Measurements from ENCODE around the gene FNDC5.

Gene FNDC5

GRCh38 chr1:32903991-32904785 lies 33.5 kb upstream of the FNDC5 start:
- Histone ChIP-seq H3K4me1 (ENCODE audit: insufficient read depth, low read length, poor library complexity, severe bottlenecking) (no peaks in the 10 kb centered on the region), H3K9me3 (ENCODE audit: insufficient read depth, low read depth, low read length) (no peaks in the 10 kb centered on the region), H3K79me2 (ENCODE audit: insufficient read depth, low read length) (no peaks in the 10 kb centered on the region), H4K20me1 (ENCODE audit: insufficient read depth, low read length, poor library complexity, severe bottlenecking) (no peaks in the 10 kb centered on the region), H3F3A (ENCODE audit: low read depth) (no peaks in the 10 kb centered on the region), H2AFZ (ENCODE audit: low read length) (no peak overlapping the region), H3K9me2 (replicated peaks; ENCODE audit: low read depth, low read length) (no peaks in the 10 kb centered on the region), H3K9ac (ENCODE audit: low read depth, low read length, poor library complexity, severe bottlenecking) (no peak overlapping the region), H3K36me3 (ENCODE audit: insufficient read depth, low read length) (no peaks in the 10 kb centered on the region), H3K4me2 (ENCODE audit: low read depth, low read length, poor library complexity, severe bottlenecking) (no peak overlapping the region), H3K27me3 (ENCODE audit: insufficient read depth, low read length, poor library complexity, severe bottlenecking) (peaks cover 28% of the 10 kb centered on the region), H3K4me3 (ENCODE audit: low read length, poor library complexity, severe bottlenecking) (no peak overlapping the region)
- no peak for TF ChIP-seq EZH2phosphoT487 (IDR thresholded peaks at IDR 0.05; ENCODE audit: borderline replicate concordance)
- TF ChIP-seq, protein P1, sequence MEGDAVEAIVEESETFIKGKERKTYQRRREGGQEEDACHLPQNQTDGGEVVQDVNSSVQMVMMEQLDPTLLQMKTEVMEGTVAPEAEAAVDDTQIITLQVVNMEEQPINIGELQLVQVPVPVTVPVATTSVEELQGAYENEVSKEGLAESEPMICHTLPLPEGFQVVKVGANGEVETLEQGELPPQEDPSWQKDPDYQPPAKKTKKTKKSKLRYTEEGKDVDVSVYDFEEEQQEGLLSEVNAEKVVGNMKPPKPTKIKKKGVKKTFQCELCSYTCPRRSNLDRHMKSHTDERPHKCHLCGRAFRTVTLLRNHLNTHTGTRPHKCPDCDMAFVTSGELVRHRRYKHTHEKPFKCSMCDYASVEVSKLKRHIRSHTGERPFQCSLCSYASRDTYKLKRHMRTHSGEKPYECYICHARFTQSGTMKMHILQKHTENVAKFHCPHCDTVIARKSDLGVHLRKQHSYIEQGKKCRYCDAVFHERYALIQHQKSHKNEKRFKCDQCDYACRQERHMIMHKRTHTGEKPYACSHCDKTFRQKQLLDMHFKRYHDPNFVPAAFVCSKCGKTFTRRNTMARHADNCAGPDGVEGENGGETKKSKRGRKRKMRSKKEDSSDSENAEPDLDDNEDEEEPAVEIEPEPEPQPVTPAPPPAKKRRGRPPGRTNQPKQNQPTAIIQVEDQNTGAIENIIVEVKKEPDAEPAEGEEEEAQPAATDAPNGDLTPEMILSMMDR (conservative IDR thresholded peaks at IDR 0.05; ENCODE audit: low read length): no peak

DNA sequence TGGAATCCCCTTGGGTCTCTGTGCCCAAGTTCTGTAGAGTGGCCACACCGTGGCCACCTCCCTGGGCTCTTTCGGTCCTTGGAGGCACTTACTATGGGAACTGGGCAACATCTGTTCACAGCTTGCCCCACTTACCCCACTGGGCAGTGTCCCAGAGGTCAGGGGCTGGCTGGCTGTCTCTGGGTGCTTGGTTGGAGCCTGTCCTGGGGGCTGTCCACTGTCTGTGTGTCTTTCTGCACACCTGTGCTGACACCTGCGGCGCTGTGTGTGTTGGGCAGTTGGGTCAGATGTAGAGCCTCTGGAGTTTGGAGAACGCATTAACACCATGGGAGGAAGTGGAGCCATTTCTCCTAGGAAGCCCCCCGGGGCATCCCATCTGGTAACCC lies 31.8 kb upstream of the FNDC5 start:
- Histone ChIP-seq H3K4me1 (ENCODE audit: insufficient read depth, low read length, poor library complexity, severe bottlenecking) (no peaks in the 10 kb centered on the region), H3K27me3 (ENCODE audit: insufficient read depth, low read length, poor library complexity, severe bottlenecking) (peaks cover 29% of the 10 kb centered on the region), H3K79me2 (ENCODE audit: insufficient read depth, low read length) (no peaks in the 10 kb centered on the region), H3F3A (ENCODE audit: low read depth) (no peaks in the 10 kb centered on the region), H3K9me3 (ENCODE audit: insufficient read depth, low read depth, low read length) (no peaks in the 10 kb centered on the region), H3K36me3 (ENCODE audit: insufficient read depth, low read length) (no peaks in the 10 kb centered on the region), H3K4me2 (ENCODE audit: low read depth, low read length, poor library complexity, severe bottlenecking) (no peak overlapping the region), H3K9me2 (replicated peaks; ENCODE audit: low read depth, low read length) (no peaks in the 10 kb centered on the region), H3K4me3 (ENCODE audit: low read length, poor library complexity, severe bottlenecking) (no peak overlapping the region), H4K20me1 (ENCODE audit: insufficient read depth, low read length, poor library complexity, severe bottlenecking) (no peaks in the 10 kb centered on the region), H2AFZ (ENCODE audit: low read length) (no peak overlapping the region), H3K9ac (ENCODE audit: low read depth, low read length, poor library complexity, severe bottlenecking) (no peak overlapping the region)
- TF ChIP-seq, protein P1 (conservative IDR thresholded peaks at IDR 0.05; ENCODE audit: low read length): no peak
- TF ChIP-seq EZH2phosphoT487 (IDR thresholded peaks at IDR 0.05; ENCODE audit: borderline replicate concordance): no peak

GRCh38 chr1:32901823-32902534 lies 31.3 kb upstream of the FNDC5 start:
- Histone ChIP-seq H3K4me2 (ENCODE audit: low read depth, low read length, poor library complexity, severe bottlenecking) (no peak overlapping the region), H3K9me2 (replicated peaks; ENCODE audit: low read depth, low read length) (no peaks in the 10 kb centered on the region), H2AFZ (ENCODE audit: low read length) (no peak overlapping the region), H3K4me1 (ENCODE audit: insufficient read depth, low read length, poor library complexity, severe bottlenecking) (no peaks in the 10 kb centered on the region), H4K20me1 (ENCODE audit: insufficient read depth, low read length, poor library complexity, severe bottlenecking) (no peaks in the 10 kb centered on the region), H3K36me3 (ENCODE audit: insufficient read depth, low read length) (no peaks in the 10 kb centered on the region), H3K9me3 (ENCODE audit: insufficient read depth, low read depth, low read length) (no peaks in the 10 kb centered on the region), H3K27me3 (ENCODE audit: insufficient read depth, low read length, poor library complexity, severe bottlenecking) (peaks cover 29% of the 10 kb centered on the region), H3K4me3 (ENCODE audit: low read length, poor library complexity, severe bottlenecking) (no peak overlapping the region), H3F3A (ENCODE audit: low read depth) (no peaks in the 10 kb centered on the region), H3K79me2 (ENCODE audit: insufficient read depth, low read length) (no peaks in the 10 kb centered on the region), H3K9ac (ENCODE audit: low read depth, low read length, poor library complexity, severe bottlenecking) (no peak overlapping the region)
- TF ChIP-seq, protein P1 (conservative IDR thresholded peaks at IDR 0.05; ENCODE audit: low read length): no peak
- TF ChIP-seq EZH2phosphoT487 (IDR thresholded peaks at IDR 0.05; ENCODE audit: borderline replicate concordance): no peak

Data from Loucy (cell line).